HS-5 (cell line): ENCODE measurements around the gene CRB1.

Experiments used
- DNase-seq: peaks from one replicate; pipeline ENCODE4 v3.0.0-alpha.2; 2012; ENCODE audit warnings: low read depth

CRB1 gene

GRCh38 chr1:197303463-197303862 is 35.4 kb downstream of the CRB1 start:
- no peak for DNase-seq

GRCh38 chr1:197304638-197305200 is 36.7 kb downstream of the CRB1 start:
- no peak for DNase-seq

- no peak for DNase-seq
Observed at GRCh38 chr1:197305925-197306324, 37.9 kb downstream of the CRB1 start.

- DNase-seq = no peak
Observed at GRCh38 chr1:197306381-197307062, 38.5 kb downstream of the CRB1 start.

- DNase-seq = no peak
Observed at GRCh38 chr1:197307136-197307535, 39.1 kb downstream of the CRB1 start.

GRCh38 chr1:197307551-197307950 is 39.5 kb downstream of the CRB1 start:
- DNase-seq = no peak

- DNase-seq = no peak
Observed at GRCh38 chr1:197311081-197311480, 43.0 kb downstream of the CRB1 start.

GRCh38 chr1:197312163-197312562 is 44.1 kb downstream of the CRB1 start:
- no peak for DNase-seq

GRCh38 chr1:197313713-197314112 is 45.7 kb downstream of the CRB1 start:
- no peak for DNase-seq

GRCh38 chr1:197314682-197315081 is 46.6 kb downstream of the CRB1 start:
- DNase-seq = no peak

- DNase-seq = no peak
Observed at GRCh38 chr1:197319631-197320030, 51.6 kb downstream of the CRB1 start.

- no peak for DNase-seq
Observed at GRCh38 chr1:197320991-197321531, 53.0 kb downstream of the CRB1 start.

GRCh38 chr1:197321811-197322210 is 53.8 kb downstream of the CRB1 start:
- DNase-seq = no peak

GRCh38 chr1:197327776-197328364 is 59.8 kb downstream of the CRB1 start:
- DNase-seq = no peak

- no peak for DNase-seq
Observed at GRCh38 chr1:197330213-197330612, 62.2 kb downstream of the CRB1 start.

GRCh38 chr1:197331565-197331964 is 63.5 kb downstream of the CRB1 start:
- no peak for DNase-seq

- DNase-seq = no peak
Observed at GRCh38 chr1:197333041-197333440, 65.0 kb downstream of the CRB1 start.

- DNase-seq = no peak
Observed at GRCh38 chr1:197336571-197336970, 68.5 kb downstream of the CRB1 start.

GRCh38 chr1:197339106-197340060 is 71.3 kb downstream of the CRB1 start:
- no peak for DNase-seq

GRCh38 chr1:197341626-197342025 is 73.6 kb downstream of the CRB1 start:
- DNase-seq = no peak

- DNase-seq = no peak
Observed at GRCh38 chr1:197342044-197342565, 74.1 kb downstream of the CRB1 start.

- no peak for DNase-seq
Observed at GRCh38 chr1:197342669-197343068, 74.6 kb downstream of the CRB1 start.
